Activated effector memory CD4-positive, alpha-beta T cell treated with Interleukin-2 at 50 U/mL for 16 hours (primary cell): ENCODE measurements around the gene STK38L.
"Not testable (repeated sequence)": the region's sequence is repeated elsewhere in the genome, so short reads cannot be mapped to it uniquely, and the experiment has no call there.

Experiments used
- DNase-seq: peaks from one replicate; pipeline ENCODE4 v3.0.0-alpha.2; 2020

Gene STK38L

GRCh38 chr12:27229367-27229766 lies 14.7 kb upstream of the STK38L start:
- DNase-seq, result no peak

GRCh38 chr12:27231374-27231773 lies 12.7 kb upstream of the STK38L start:
- not testable (repeated sequence) for DNase-seq

- DNase-seq, result no peak
These were observed 10.3 kb upstream of the STK38L start for GRCh38 chr12:27233814-27234213.

DNA sequence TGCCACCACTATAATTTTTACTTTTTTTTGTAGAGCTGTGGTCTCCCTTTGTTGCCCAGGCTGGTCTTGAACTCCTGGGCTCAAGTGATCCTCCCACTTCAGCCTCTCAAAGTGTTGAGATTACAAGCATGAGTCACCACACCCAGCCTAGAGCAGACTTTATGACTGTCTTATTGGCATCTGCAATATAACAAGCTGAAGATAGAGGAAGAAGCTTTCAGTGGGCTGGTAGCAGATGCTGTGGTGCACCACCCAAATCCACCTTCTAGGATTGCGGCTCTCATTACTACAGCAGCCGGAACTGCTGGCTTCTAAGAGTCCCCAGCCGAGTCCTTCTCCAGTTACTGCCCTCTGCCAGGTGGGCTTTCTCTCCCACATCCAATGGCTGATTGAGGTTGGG lies 7.6 kb upstream of the STK38L start:
- DNase-seq, result no peak

GRCh38 chr12:27237790-27238771 lies 6.0 kb upstream of the STK38L start:
- no peak for DNase-seq

DNA sequence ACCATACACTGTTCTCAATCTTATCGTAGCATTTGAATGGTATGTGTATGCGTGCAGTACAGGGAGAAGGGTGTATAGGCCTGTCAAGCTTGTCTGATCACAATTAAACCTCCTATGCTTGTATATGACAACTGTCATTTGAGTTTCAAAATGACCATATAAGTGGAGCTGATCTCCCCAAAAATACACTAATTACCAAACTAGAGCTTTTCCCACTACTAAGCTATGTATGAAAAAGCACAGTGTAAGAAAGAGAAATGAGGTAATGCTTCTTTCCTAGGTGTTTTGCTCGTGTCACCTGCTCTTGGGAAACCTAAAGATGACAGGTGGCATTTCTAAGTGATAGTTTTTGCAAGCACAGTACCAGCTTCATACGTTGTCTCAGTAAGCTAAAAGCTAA lies 1.1 kb upstream of the STK38L start:
- no peak for DNase-seq

- no peak for DNase-seq
These were observed 803 bp downstream of the STK38L start for GRCh38 chr12:27244689-27245488.

DNA sequence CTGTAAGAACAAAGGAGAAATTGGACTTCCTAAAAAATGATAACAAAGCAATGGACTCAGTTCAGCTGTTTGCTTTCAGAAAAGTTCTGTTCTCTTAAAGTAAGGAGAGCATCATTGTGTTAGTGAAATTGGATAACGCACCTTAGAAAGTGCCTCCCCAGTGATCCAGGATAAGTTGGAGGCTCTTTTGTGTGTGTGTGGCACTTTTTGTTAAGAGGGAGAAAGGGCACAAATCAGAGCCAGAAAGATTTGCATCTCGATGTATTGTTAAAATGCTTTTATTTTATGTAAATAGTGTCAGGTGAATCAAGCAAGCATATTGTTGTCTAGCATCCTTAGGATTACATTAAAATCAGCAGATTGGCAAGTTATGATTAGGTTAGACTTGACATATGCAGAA lies 2.1 kb downstream of the STK38L start:
- no peak for DNase-seq

- DNase-seq, result no peak
These were observed 2.7 kb downstream of the STK38L start for GRCh38 chr12:27246774-27247173.

GRCh38 chr12:27252934-27253333 lies 8.8 kb downstream of the STK38L start:
- no peak for DNase-seq

- no peak for DNase-seq
These were observed 9.3 kb downstream of the STK38L start for GRCh38 chr12:27253347-27253746.

- no peak for DNase-seq
These were observed 11.7 kb downstream of the STK38L start for GRCh38 chr12:27255806-27256205.

GRCh38 chr12:27257104-27257843 lies 13.2 kb downstream of the STK38L start:
- no peak for DNase-seq

DNA sequence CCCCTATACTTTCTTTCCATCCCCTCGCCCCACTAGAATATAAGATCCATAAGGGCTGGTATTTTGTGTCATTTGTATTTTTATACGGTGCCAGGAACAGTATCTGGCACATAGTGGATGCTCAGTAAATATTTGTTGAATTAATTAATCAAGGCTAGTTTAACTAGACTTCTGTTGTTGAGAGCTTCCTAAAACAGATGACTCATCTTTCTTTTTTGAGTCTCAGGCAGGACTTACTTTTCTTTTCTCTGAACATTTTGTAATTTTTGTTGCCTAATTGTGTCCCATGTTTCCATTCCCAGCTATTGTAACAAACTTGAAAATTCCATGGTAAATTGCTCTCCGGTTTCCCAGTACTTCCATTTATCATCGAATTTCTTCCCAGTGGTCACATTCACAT lies 16.7 kb downstream of the STK38L start:
- DNase-seq, result no peak

- DNase-seq, result no peak
These were observed 17.8 kb downstream of the STK38L start for GRCh38 chr12:27261866-27262265.

- DNase-seq, result no peak
These were observed 26.1 kb downstream of the STK38L start for GRCh38 chr12:27270148-27270547.

- DNase-seq, result no peak
These were observed 27.1 kb downstream of the STK38L start for GRCh38 chr12:27271206-27271605.

GRCh38 chr12:27272373-27273028 lies 28.4 kb downstream of the STK38L start:
- DNase-seq, result no peak

DNA sequence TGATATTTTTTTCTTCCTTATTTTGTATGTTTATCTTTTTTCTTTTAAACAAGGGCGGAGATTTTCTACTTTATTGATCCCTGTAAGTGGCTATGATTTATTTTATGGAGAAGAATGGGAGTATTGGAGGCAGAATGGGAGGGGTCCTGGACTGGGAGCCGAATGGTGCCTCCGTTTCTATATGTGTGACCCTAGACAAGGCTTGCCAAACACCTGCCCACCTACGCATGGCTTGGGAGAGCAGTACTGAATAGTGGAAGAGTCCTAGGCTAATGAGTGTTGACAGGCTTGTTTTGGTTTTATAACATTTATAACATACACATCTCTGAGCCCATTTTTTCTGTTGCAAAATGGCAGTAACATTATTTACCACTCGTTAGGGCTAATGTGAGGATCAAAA lies 29.0 kb downstream of the STK38L start:
- no peak for DNase-seq

DNA sequence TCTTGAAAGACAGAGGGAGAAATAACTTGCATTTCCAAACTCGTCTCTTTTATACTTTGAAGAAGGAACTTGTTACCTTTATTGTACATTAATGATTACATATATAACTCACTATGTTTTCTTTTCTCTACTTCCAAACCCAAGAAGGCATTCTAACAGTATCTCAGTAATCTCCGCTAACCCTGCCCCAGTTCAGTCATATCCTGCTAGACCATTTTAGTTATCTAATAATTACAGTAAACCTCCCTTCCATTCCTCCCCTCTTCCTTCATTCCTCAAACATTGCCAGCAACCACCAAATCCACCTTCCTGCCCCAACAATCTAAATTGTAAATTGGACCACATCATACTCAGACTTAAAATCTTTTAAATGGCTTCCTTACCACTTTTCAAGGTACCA lies 30.6 kb downstream of the STK38L start:
- DNase-seq, result no peak

DNA sequence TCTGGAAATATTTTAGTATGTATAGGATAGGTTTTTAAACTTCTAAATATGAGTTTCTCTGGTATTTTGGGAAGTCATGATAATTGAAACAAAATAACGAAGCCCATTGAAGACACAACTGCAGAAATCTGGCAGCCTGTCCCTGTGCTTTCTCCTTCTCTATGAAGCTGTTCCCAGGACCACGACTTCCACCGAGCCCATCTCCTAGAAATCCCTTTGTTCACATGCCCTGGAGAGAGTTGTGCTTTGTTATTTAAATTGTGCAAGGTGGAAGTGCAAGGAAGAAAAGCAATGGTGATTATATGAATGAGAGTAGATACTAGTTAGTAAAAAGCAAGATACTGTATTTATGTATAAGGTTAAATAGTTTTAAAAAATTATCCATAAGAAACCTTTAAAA lies 32.2 kb downstream of the STK38L start:
- DNase-seq, result no peak

- DNase-seq, result no peak
These were observed 33.8 kb downstream of the STK38L start for GRCh38 chr12:27277846-27278260.

DNA sequence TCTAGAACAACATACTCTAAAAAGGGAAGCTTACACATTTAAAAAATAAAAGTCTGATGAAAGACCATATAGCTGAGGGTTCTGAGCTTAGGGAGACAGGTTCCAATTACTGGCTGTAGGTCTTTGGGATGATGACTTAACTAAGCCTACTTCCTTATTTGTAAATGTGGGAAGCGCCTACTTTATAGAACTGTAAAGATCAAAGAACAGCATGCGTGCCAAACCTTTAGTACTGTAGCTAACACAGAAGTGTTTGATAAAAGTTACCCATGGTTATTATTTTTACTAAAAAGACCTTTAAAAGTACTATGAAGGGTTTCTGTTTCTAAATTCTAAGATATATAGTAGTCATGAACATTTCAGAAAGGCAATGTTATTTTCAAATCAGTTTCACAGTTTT lies 35.7 kb downstream of the STK38L start:
- DNase-seq, result no peak
